AG08396 (cell line): ENCODE measurements around the gene SRM.
"Not testable (repeated sequence)": the region's sequence is repeated elsewhere in the genome, so short reads cannot be mapped to it uniquely, and the experiment has no call there.

ENCODE experiments used
- DNase-seq: peaks from one replicate; pipeline ENCODE4 v3.0.0; 2012; ENCODE audit warnings: low spot score, mixed read lengths

Gene SRM

GRCh38 chr1:11044849-11045427 lies 14.9 kb downstream of the SRM start:
- no peak for DNase-seq

GRCh38 chr1:11044086-11044848 lies 15.6 kb downstream of the SRM start:
- no peak for DNase-seq

GRCh38 chr1:11042995-11043874 lies 16.6 kb downstream of the SRM start:
- no peak for DNase-seq

GRCh38 chr1:11042065-11042464 lies 17.8 kb downstream of the SRM start:
- DNase-seq: no peak

- no peak for DNase-seq
Measured at GRCh38 chr1:11041048-11041447, 18.8 kb downstream of the SRM start.

- not testable (repeated sequence) for DNase-seq
Measured at GRCh38 chr1:11040105-11040429, 19.8 kb downstream of the SRM start.

GRCh38 chr1:11039351-11040104 lies 20.3 kb downstream of the SRM start:
- no peak for DNase-seq

- DNase-seq: peak; percentile 89
Measured at GRCh38 chr1:11037740-11038182, 22.1 kb downstream of the SRM start.

GRCh38 chr1:11037019-11037739 lies 22.6 kb downstream of the SRM start:
- DNase-seq: not testable (repeated sequence)

- DNase-seq: no peak
Measured at GRCh38 chr1:11031624-11032262, 28.1 kb downstream of the SRM start.

GRCh38 chr1:11030865-11031264 lies 29.0 kb downstream of the SRM start:
- DNase-seq: no peak

- no peak for DNase-seq
Measured at GRCh38 chr1:11028018-11028417, 31.8 kb downstream of the SRM start.

GRCh38 chr1:11027316-11027715 lies 32.5 kb downstream of the SRM start:
- DNase-seq: no peak

GRCh38 chr1:11026903-11027302 lies 32.9 kb downstream of the SRM start:
- no peak for DNase-seq

- DNase-seq: no peak
Measured at GRCh38 chr1:11026052-11026451, 33.8 kb downstream of the SRM start.

GRCh38 chr1:11025618-11026017 lies 34.2 kb downstream of the SRM start:
- DNase-seq: no peak

GRCh38 chr1:11024874-11025203 lies 35.0 kb downstream of the SRM start:
- DNase-seq: no peak

GRCh38 chr1:11024154-11024873 lies 35.5 kb downstream of the SRM start:
- DNase-seq: no peak

- DNase-seq: no peak
Measured at GRCh38 chr1:11023201-11023600, 36.6 kb downstream of the SRM start.

- DNase-seq: no peak
Measured at GRCh38 chr1:11019971-11020370, 39.8 kb downstream of the SRM start.
